Colonic mucosa (tissue), 4 donors: ENCODE measurements around the gene KIAA1614. TPM values are rescaled to one million over a fixed set of nuclear protein-coding genes. Genes with fewer than 3 reads are reported as not detected.

Experiments used
- DNase-seq: peaks from one replicate; pipeline ENCODE4 v3.0.0-alpha.2; 2020
- H3K27ac ChIP-seq: fragments of 200-600 bp; one replicate; pipeline ENCODE4 v1.8.0; 2021
- H3K27me3 ChIP-seq: fragments of 200-600 bp; one replicate; pipeline ENCODE4 v1.8.0; 2021
- H3K36me3 ChIP-seq: fragments of 200-600 bp; one replicate; pipeline ENCODE4 v1.8.0; 2021
- H3K4me1 ChIP-seq: fragments of 200-600 bp; one replicate; pipeline ENCODE4 v1.8.0; 2021; ENCODE audit warnings: mild to moderate bottlenecking
- H3K4me3 ChIP-seq: fragments of 200-600 bp; one replicate; pipeline ENCODE4 v1.8.0; 2021
- H3K9ac ChIP-seq, 2 donors: one replicate each; pipeline ENCODE4 v1.7.0; 2013; ENCODE audit warnings: control low read depth in 2 of 2, low read depth in 2 of 2, low read length in 2 of 2
- H3K9me3 ChIP-seq: fragments of 200-600 bp; one replicate; pipeline ENCODE4 v1.8.0; 2021
- CTCF ChIP-seq: fragments of 200-600 bp; IDR thresholded peaks from one replicate; pipeline ENCODE4 v1.8.0; 2022; ENCODE audit warnings: antibody characterized with exemption, mild to moderate bottlenecking
- intact Hi-C: fragments of 100-400 bp; cut with DNase I; formaldehyde crosslinking; loops from one replicate; pipeline ENCODE4 v1.14.1; 2022
- total RNA-seq, 2 donors: library from RNA; stranded (reverse); fragmentation: NEBNext Ultra II Directional in 1 of 2; extraction: Animal tissue kit (Norgen Biotek cat#: 25700) in 1 of 2; gene quantifications; one replicate each; pipeline ENCODE4 v1.2.1, GENCODE V29; 2021
- donor health status: healthy.
- donor health status: DM: no; HTN: no; CAD: no.
- donor health status: DM: no; HTN: no; CAD: no.

KIAA1614 gene
- total RNA-seq, 2 donors from 2014 or later: 0.74 to 2.1 TPM

- Histone ChIP-seq H3K27ac (no peak overlapping the region), H3K9ac (no peak overlapping the region), H3K9me3 (no peaks in the 10 kb centered on the region), H3K27me3 (no peaks in the 10 kb centered on the region), H3K4me1 (no peaks in the 10 kb centered on the region), H3K4me3 (no peak overlapping the region), H3K36me3 (no peaks in the 10 kb centered on the region)
- intact Hi-C loops: no loop called here
- DNase-seq: no peak
- TF ChIP-seq CTCF: no peak
Observed at GRCh38 chr1:180940445-180940844, 27.7 kb downstream of the KIAA1614 start.

DNA sequence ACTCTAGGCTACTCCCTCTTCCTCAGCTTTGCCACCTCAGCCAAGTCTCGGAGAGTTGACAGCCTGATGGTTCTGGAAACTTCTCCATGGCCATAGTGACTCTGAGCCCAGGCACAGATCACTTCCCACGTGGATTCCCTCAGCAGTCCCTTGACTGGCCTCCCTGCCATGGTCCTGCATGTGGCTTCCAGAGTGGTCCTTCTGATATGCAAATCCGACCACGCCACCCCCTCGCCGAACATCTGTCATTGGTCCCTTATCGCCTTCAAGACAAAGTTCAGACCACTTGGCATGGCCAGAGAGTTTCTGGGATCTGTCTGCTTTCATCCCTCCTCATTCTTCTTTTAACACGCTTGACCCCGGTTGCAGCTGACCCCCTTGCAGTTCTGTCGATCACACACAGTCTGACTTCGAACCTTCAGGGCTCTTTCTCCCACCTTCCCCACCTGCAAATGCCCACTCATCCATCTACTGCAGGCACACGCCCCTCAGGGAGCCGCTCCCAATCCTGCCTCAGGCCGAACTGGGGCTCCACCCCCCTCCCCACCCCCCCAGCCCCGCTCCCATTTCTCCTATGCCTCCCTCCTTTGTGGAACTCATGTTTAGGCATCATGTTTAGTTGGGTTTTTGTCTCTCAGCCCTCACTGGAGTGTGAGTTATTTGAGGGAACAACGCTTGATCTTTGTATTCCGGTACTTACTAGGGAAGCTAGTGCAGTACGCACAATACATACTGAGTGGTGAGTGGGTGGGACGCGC is 29.0 kb downstream of the KIAA1614 start:
- no peaks in the 10 kb centered on the region for H3K4me1 ChIP-seq
- no peak overlapping the region for H3K4me3 ChIP-seq
- DNase-seq: no peak
- intact Hi-C loops: no loop called here
- TF ChIP-seq CTCF: no peak
- H3K9ac ChIP-seq: no peak overlapping the region
- no peaks in the 10 kb centered on the region for H3K36me3 ChIP-seq
- no peaks in the 10 kb centered on the region for H3K27me3 ChIP-seq
- H3K9me3 ChIP-seq: no peaks in the 10 kb centered on the region
- no peak overlapping the region for H3K27ac ChIP-seq

DNA sequence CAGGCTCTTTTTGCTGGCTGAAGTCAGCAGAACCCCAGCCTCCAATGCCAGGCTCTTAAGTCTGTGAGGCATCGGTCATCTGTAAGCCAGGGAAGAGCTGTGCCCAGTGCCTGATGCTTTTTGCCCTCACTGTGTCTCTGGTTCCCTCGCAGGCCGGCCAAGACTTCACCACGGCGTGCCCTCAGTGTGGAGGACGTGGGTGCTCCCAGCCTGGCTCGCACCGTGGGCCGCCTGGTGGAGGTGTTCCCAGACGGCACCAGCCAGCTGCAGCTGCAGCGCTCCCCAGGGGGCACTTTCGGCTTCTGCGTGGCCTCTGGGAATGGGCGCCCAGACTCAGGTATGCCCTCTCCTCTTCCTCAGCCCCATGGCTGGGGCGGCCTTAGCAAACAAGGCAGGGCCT is 32.5 kb downstream of the KIAA1614 start:
- no peaks in the 10 kb centered on the region for H3K9me3 ChIP-seq
- no peak overlapping the region for H3K9ac ChIP-seq
- no peaks in the 10 kb centered on the region for H3K36me3 ChIP-seq
- DNase-seq: no peak
- H3K4me1 ChIP-seq: no peaks in the 10 kb centered on the region
- intact Hi-C loops: no loop called here
- no peaks in the 10 kb centered on the region for H3K27me3 ChIP-seq
- H3K4me3 ChIP-seq: no peak overlapping the region
- TF ChIP-seq CTCF: no peak
- no peak overlapping the region for H3K27ac ChIP-seq

- Histone ChIP-seq H3K9ac (no peak overlapping the region), H3K4me3 (no peak overlapping the region), H3K4me1 (no peaks in the 10 kb centered on the region), H3K27ac (no peak overlapping the region), H3K36me3 (no peaks in the 10 kb centered on the region), H3K9me3 (no peaks in the 10 kb centered on the region), H3K27me3 (no peaks in the 10 kb centered on the region)
- intact Hi-C loops: no loop called here
- TF ChIP-seq CTCF: no peak
- DNase-seq: no peak
Observed at GRCh38 chr1:180945551-180945950, 32.9 kb downstream of the KIAA1614 start.

- Histone ChIP-seq H3K27ac (no peak overlapping the region), H3K27me3 (no peaks in the 10 kb centered on the region), H3K9ac (no peak overlapping the region), H3K36me3 (no peaks in the 10 kb centered on the region), H3K4me1 (no peaks in the 10 kb centered on the region), H3K9me3 (no peaks in the 10 kb centered on the region), H3K4me3 (no peak overlapping the region)
- intact Hi-C loops: no loop called here
- TF ChIP-seq CTCF: no peak
- DNase-seq: no peak
Observed at GRCh38 chr1:180946056-180946455, 33.4 kb downstream of the KIAA1614 start.
